H1 (cell line): Measurements from ENCODE around the gene MRPL34. TPM values are rescaled to one million over a fixed set of nuclear protein-coding genes. Genes with fewer than 3 reads are reported as not detected.

Experiments used
- CBX5 ChIP-seq: fragments of 300-800, 300-1000 bp; sonication (generic); IDR thresholded peaks from 2 replicates; pipeline ENCODE4 v1.7.1; 2016; ENCODE audit warnings: antibody characterized with exemption, low read length, low read depth
- CREB1 ChIP-seq: IDR thresholded peaks from 2 replicates; pipeline ENCODE4 v1.6.1; 2012; ENCODE audit warnings: inconsistent platforms
- FOSL1 ChIP-seq: IDR thresholded peaks from 2 replicates; pipeline ENCODE4 v1.6.1; 2011; ENCODE audit warnings: mild to moderate bottlenecking, low read depth, low read length, moderate library complexity; ENCODE audit not compliant: insufficient read depth
- GTF2F1 ChIP-seq: IDR thresholded peaks from 2 replicates; pipeline ENCODE4 v1.6.1; 2012; ENCODE audit warnings: low read depth, low read length, improper control_type of control experiment, borderline replicate concordance
- HDAC2 ChIP-seq, 2 experiments: fragments of 300-600 bp in 1 of 2; sonication (generic) in 1 of 2; IDR thresholded peaks; 2 replicates each; pipeline ENCODE4 v1.6.1; 2011 to 2012; ENCODE audit warnings: low read depth in 2 of 2, low read length in 2 of 2, mild to moderate bottlenecking in 2 of 2, moderate library complexity in 2 of 2, borderline replicate concordance in 1 of 2, inconsistent platforms in 1 of 2
- POU5F1 ChIP-seq: IDR thresholded peaks from 2 replicates; pipeline ENCODE4 v1.6.1; 2011; ENCODE audit warnings: low read depth, mild to moderate bottlenecking, low read length, moderate library complexity
- SIRT6 ChIP-seq: IDR thresholded peaks from one replicate; pipeline ENCODE4 v1.7.1; 2012; ENCODE audit warnings: low read length, inconsistent platforms
- polyA plus RNA-seq, 7 experiments: library from polyadenylated mRNA; depleted of rRNA in 3 of 7; stranded (reverse) in 5 of 7; unstranded in 2 of 7; fragments of >200 nt in 5 of 7; fragments of 200-250 nt in 2 of 7; gene quantifications; 1 replicate in 5 of 7; 2 replicates in 1 of 7; 4 replicates in 1 of 7; pipeline versions ENCODE4 v1.2.1 to v1.2.3, GENCODE V29; 2011 to 2013; ENCODE audit warnings: missing spikeins in 2 of 7, mixed read lengths in 2 of 7
- total RNA-seq: library from RNA; stranded (reverse); fragmentation: NEBNext Ultra II Directional; extraction: Animal tissue kit (Norgen Biotek cat#: 25700); gene quantifications from 2 replicates; pipeline ENCODE4 v1.2.1, GENCODE V29; 2021
- TF ChIP-seq, protein P1 (sequence below): fragments of 300-600 bp; sonication (generic); IDR thresholded peaks from 2 replicates; pipeline ENCODE4 v1.7.1; 2012; ENCODE audit warnings: low read length, moderate library complexity, mild to moderate bottlenecking, inconsistent platforms; ENCODE audit not compliant: insufficient replicate concordance
- TF ChIP-seq, protein P2 (sequence below): IDR thresholded peaks from 2 replicates; pipeline ENCODE4 v1.6.1; 2012; ENCODE audit warnings: inconsistent platforms

Gene MRPL34
- total and polyA plus RNA-seq, 2 of the 8 experiments (the other 6 are each of a cell fraction or from before 2014, with no cell fraction given), result 91.9 to 99.6 TPM

- no peak for TF ChIP-seq CBX5
- TF ChIP-seq, protein P1, sequence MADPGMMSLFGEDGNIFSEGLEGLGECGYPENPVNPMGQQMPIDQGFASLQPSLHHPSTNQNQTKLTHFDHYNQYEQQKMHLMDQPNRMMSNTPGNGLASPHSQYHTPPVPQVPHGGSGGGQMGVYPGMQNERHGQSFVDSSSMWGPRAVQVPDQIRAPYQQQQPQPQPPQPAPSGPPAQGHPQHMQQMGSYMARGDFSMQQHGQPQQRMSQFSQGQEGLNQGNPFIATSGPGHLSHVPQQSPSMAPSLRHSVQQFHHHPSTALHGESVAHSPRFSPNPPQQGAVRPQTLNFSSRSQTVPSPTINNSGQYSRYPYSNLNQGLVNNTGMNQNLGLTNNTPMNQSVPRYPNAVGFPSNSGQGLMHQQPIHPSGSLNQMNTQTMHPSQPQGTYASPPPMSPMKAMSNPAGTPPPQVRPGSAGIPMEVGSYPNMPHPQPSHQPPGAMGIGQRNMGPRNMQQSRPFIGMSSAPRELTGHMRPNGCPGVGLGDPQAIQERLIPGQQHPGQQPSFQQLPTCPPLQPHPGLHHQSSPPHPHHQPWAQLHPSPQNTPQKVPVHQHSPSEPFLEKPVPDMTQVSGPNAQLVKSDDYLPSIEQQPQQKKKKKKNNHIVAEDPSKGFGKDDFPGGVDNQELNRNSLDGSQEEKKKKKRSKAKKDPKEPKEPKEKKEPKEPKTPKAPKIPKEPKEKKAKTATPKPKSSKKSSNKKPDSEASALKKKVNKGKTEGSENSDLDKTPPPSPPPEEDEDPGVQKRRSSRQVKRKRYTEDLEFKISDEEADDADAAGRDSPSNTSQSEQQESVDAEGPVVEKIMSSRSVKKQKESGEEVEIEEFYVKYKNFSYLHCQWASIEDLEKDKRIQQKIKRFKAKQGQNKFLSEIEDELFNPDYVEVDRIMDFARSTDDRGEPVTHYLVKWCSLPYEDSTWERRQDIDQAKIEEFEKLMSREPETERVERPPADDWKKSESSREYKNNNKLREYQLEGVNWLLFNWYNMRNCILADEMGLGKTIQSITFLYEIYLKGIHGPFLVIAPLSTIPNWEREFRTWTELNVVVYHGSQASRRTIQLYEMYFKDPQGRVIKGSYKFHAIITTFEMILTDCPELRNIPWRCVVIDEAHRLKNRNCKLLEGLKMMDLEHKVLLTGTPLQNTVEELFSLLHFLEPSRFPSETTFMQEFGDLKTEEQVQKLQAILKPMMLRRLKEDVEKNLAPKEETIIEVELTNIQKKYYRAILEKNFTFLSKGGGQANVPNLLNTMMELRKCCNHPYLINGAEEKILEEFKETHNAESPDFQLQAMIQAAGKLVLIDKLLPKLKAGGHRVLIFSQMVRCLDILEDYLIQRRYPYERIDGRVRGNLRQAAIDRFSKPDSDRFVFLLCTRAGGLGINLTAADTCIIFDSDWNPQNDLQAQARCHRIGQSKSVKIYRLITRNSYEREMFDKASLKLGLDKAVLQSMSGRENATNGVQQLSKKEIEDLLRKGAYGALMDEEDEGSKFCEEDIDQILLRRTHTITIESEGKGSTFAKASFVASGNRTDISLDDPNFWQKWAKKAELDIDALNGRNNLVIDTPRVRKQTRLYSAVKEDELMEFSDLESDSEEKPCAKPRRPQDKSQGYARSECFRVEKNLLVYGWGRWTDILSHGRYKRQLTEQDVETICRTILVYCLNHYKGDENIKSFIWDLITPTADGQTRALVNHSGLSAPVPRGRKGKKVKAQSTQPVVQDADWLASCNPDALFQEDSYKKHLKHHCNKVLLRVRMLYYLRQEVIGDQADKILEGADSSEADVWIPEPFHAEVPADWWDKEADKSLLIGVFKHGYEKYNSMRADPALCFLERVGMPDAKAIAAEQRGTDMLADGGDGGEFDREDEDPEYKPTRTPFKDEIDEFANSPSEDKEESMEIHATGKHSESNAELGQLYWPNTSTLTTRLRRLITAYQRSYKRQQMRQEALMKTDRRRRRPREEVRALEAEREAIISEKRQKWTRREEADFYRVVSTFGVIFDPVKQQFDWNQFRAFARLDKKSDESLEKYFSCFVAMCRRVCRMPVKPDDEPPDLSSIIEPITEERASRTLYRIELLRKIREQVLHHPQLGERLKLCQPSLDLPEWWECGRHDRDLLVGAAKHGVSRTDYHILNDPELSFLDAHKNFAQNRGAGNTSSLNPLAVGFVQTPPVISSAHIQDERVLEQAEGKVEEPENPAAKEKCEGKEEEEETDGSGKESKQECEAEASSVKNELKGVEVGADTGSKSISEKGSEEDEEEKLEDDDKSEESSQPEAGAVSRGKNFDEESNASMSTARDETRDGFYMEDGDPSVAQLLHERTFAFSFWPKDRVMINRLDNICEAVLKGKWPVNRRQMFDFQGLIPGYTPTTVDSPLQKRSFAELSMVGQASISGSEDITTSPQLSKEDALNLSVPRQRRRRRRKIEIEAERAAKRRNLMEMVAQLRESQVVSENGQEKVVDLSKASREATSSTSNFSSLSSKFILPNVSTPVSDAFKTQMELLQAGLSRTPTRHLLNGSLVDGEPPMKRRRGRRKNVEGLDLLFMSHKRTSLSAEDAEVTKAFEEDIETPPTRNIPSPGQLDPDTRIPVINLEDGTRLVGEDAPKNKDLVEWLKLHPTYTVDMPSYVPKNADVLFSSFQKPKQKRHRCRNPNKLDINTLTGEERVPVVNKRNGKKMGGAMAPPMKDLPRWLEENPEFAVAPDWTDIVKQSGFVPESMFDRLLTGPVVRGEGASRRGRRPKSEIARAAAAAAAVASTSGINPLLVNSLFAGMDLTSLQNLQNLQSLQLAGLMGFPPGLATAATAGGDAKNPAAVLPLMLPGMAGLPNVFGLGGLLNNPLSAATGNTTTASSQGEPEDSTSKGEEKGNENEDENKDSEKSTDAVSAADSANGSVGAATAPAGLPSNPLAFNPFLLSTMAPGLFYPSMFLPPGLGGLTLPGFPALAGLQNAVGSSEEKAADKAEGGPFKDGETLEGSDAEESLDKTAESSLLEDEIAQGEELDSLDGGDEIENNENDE, result no peak
- no peak for TF ChIP-seq GTF2F1
- TF ChIP-seq CREB1, result no peak
- no peak for TF ChIP-seq FOSL1
- TF ChIP-seq POU5F1, result no peak
- TF ChIP-seq SIRT6, result no peak
- no peak for TF ChIP-seq HDAC2 (IDR thresholded peaks at IDR 0.05; ENCODE audit: borderline replicate concordance in 1 of 2, low read depth in 2 of 2, low read length in 2 of 2)
- TF ChIP-seq, protein P2, sequence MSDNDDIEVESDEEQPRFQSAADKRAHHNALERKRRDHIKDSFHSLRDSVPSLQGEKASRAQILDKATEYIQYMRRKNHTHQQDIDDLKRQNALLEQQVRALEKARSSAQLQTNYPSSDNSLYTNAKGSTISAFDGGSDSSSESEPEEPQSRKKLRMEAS, result no peak
These were observed 47.7 kb downstream of the MRPL34 start (continued) for GRCh38 chr19:17353386-17353785.
